IPS-18a (cell line): Measurements from ENCODE around the gene HOXC10.

Experiments
- H3K27ac ChIP-seq: one replicate; pipeline ENCODE4 v1.5.1; 2013; ENCODE audit warnings: low read length
- H3K27me3 ChIP-seq: one replicate; pipeline ENCODE4 v1.6.1; 2013; ENCODE audit warnings: mild to moderate bottlenecking, low read length; ENCODE audit not compliant: control insufficient read depth, insufficient read depth
- H3K36me3 ChIP-seq: one replicate; pipeline ENCODE4 v1.6.1; 2013; ENCODE audit warnings: low read depth, low read length; ENCODE audit not compliant: control insufficient read depth
- H3K4me1 ChIP-seq: one replicate; pipeline ENCODE4 v1.6.1; 2013; ENCODE audit warnings: low read depth, low read length; ENCODE audit not compliant: control insufficient read depth
- H3K4me3 ChIP-seq: one replicate; pipeline ENCODE4 v1.5.1; 2013; ENCODE audit warnings: low read length
- H3K9ac ChIP-seq: one replicate; pipeline ENCODE4 v1.6.1; 2013; ENCODE audit warnings: mild to moderate bottlenecking, low read length, moderate library complexity
- H3K9me3 ChIP-seq: one replicate; pipeline ENCODE4 v1.6.1; 2013; ENCODE audit warnings: low read depth, low read length; ENCODE audit not compliant: control insufficient read depth

The HOXC10 gene

GRCh38 chr12:54030889-54031471 is 46.0 kb downstream of the HOXC10 start:
- H3K9me3 ChIP-seq, result no peaks in the 10 kb centered on the region
- no peaks in the 10 kb centered on the region for H3K4me1 ChIP-seq
- H3K36me3 ChIP-seq, result no peaks in the 10 kb centered on the region
- H3K9ac ChIP-seq, result no peak overlapping the region
- no peak overlapping the region for H3K27ac ChIP-seq
- no peak overlapping the region for H3K4me3 ChIP-seq
- H3K27me3 ChIP-seq, result peaks cover 100% of the 10 kb centered on the region

GRCh38 chr12:54031480-54031879 is 46.5 kb downstream of the HOXC10 start:
- H3K27ac ChIP-seq, result no peak overlapping the region
- H3K4me1 ChIP-seq, result no peaks in the 10 kb centered on the region
- H3K27me3 ChIP-seq, result peaks cover 100% of the 10 kb centered on the region
- no peaks in the 10 kb centered on the region for H3K9me3 ChIP-seq
- no peaks in the 10 kb centered on the region for H3K36me3 ChIP-seq
- no peak overlapping the region for H3K4me3 ChIP-seq
- no peak overlapping the region for H3K9ac ChIP-seq

- Histone ChIP-seq H3K27ac (no peak overlapping the region), H3K4me1 (no peaks in the 10 kb centered on the region), H3K9ac (no peak overlapping the region), H3K27me3 (peaks cover 100% of the 10 kb centered on the region), H3K36me3 (no peaks in the 10 kb centered on the region), H3K9me3 (no peaks in the 10 kb centered on the region), H3K4me3 (no peak overlapping the region)
These were observed 47.2 kb downstream of the HOXC10 start for GRCh38 chr12:54032086-54032619.

GRCh38 chr12:54032627-54033100 is 47.7 kb downstream of the HOXC10 start, which contains the start of gene HOXC5:
Gene HOXC5 (plus strand): TSS chr12:54033050. CDS start chr12:54033123, 73 bp downstream.
- Histone ChIP-seq H3K4me3 (no peak within 1 kb of the TSS), H3K4me1 (no peaks in the 10 kb centered on the region), H3K27ac (no peak within 1 kb of the TSS), H3K9ac (no peak within 1 kb of the TSS), H3K27me3 (peaks cover 100% of the 10 kb centered on the region), H3K36me3 (no peaks in the 10 kb centered on the region), H3K9me3 (no peaks in the 10 kb centered on the region)

- Histone ChIP-seq H3K27me3 (peaks cover 100% of the 10 kb centered on the region), H3K36me3 (no peaks in the 10 kb centered on the region), H3K27ac (no peak overlapping the region), H3K4me3 (no peak overlapping the region), H3K9me3 (no peaks in the 10 kb centered on the region), H3K9ac (no peak overlapping the region), H3K4me1 (no peaks in the 10 kb centered on the region)
These were observed 48.4 kb downstream of the HOXC10 start for GRCh38 chr12:54033106-54033979.

- Histone ChIP-seq H3K9me3 (no peaks in the 10 kb centered on the region), H3K4me3 (no peak overlapping the region), H3K9ac (no peak overlapping the region), H3K27ac (no peak overlapping the region), H3K36me3 (no peaks in the 10 kb centered on the region), H3K27me3 (peaks cover 100% of the 10 kb centered on the region), H3K4me1 (no peaks in the 10 kb centered on the region)
These were observed 49.2 kb downstream of the HOXC10 start for GRCh38 chr12:54033980-54034784.

GRCh38 chr12:54034785-54035310 is 49.9 kb downstream of the HOXC10 start:
- Histone ChIP-seq H3K9ac (no peak overlapping the region), H3K27ac (no peak overlapping the region), H3K4me3 (no peak overlapping the region), H3K9me3 (no peaks in the 10 kb centered on the region), H3K36me3 (no peaks in the 10 kb centered on the region), H3K27me3 (peaks cover 100% of the 10 kb centered on the region), H3K4me1 (no peaks in the 10 kb centered on the region)

GRCh38 chr12:54035568-54036264 is 50.8 kb downstream of the HOXC10 start:
- no peak overlapping the region for H3K27ac ChIP-seq
- no peak overlapping the region for H3K4me3 ChIP-seq
- peaks cover 100% of the 10 kb centered on the region for H3K27me3 ChIP-seq
- H3K36me3 ChIP-seq, result no peaks in the 10 kb centered on the region
- no peak overlapping the region for H3K9ac ChIP-seq
- no peaks in the 10 kb centered on the region for H3K4me1 ChIP-seq
- no peaks in the 10 kb centered on the region for H3K9me3 ChIP-seq

- Histone ChIP-seq H3K27ac (no peak overlapping the region), H3K36me3 (no peaks in the 10 kb centered on the region), H3K4me1 (no peaks in the 10 kb centered on the region), H3K4me3 (no peak overlapping the region), H3K27me3 (peaks cover 100% of the 10 kb centered on the region), H3K9ac (no peak overlapping the region), H3K9me3 (no peaks in the 10 kb centered on the region)
These were observed 51.8 kb downstream of the HOXC10 start for GRCh38 chr12:54036620-54037359.
